ENCODE measurements around the gene ALKAL2. TPM values are rescaled to one million over a fixed set of nuclear protein-coding genes. Genes with fewer than 3 reads are reported as not detected.

The ALKAL2 gene
- total and polyA plus RNA-seq, 8 donors: 3.1 to 20.5 (median 8.8) TPM

GRCh38 chr2:259789-260331 lies 28.0 kb downstream of the ALKAL2 start:
- Histone ChIP-seq H3K4me1 (peaks cover 3 to 37% of the 10 kb centered on the region in 2 donors), H3K36me3 (no peaks in the 10 kb centered on the region), H3K27me3 (no peaks in the 10 kb centered on the region), H3K27ac (no peak overlapping the region), H3K9me3 (peaks cover 0 to 5% of the 10 kb centered on the region in 2 donors), H3K4me3 (no peak overlapping the region)
- intact Hi-C loops (cut with DNase I): no loop called here
- DNase-seq: no peak
- ATAC-seq: no peak
- TF ChIP-seq, protein P1, sequence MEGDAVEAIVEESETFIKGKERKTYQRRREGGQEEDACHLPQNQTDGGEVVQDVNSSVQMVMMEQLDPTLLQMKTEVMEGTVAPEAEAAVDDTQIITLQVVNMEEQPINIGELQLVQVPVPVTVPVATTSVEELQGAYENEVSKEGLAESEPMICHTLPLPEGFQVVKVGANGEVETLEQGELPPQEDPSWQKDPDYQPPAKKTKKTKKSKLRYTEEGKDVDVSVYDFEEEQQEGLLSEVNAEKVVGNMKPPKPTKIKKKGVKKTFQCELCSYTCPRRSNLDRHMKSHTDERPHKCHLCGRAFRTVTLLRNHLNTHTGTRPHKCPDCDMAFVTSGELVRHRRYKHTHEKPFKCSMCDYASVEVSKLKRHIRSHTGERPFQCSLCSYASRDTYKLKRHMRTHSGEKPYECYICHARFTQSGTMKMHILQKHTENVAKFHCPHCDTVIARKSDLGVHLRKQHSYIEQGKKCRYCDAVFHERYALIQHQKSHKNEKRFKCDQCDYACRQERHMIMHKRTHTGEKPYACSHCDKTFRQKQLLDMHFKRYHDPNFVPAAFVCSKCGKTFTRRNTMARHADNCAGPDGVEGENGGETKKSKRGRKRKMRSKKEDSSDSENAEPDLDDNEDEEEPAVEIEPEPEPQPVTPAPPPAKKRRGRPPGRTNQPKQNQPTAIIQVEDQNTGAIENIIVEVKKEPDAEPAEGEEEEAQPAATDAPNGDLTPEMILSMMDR (IDR thresholded peaks at IDR 0.05): no peak

DNA sequence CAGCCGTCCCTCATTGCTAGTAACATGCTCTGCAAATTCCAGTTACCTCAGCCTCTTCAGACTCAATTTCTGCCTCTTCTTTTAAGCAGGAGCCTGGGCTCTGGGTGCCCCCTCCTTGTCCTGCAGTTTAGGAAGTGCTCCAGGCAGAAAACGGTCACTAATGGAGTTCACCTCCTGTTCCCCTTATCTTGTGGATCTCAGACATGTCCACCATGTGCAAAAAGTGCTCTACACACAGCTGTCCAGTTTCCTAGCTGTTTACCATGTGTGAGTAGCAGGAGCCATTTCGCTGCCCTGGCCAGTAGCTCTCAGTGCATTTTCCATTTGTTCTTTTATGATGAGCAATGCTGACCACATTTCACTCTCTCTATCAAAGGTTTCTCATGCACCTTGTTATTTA lies 29.0 kb downstream of the ALKAL2 start:
- no peak overlapping the region for H3K27ac ChIP-seq
- intact Hi-C loops (cut with DNase I): no loop called here
- no peaks in the 10 kb centered on the region for H3K27me3 ChIP-seq
- H3K9me3 ChIP-seq: peaks cover 0 to 5% of the 10 kb centered on the region in 2 donors
- no peak overlapping the region for H3K4me3 ChIP-seq
- ATAC-seq: no peak
- H3K36me3 ChIP-seq: no peaks in the 10 kb centered on the region
- no peak for DNase-seq
- TF ChIP-seq, protein P1 (IDR thresholded peaks at IDR 0.05): no peak
- peaks cover 3 to 36% of the 10 kb centered on the region in 2 donors for H3K4me1 ChIP-seq

DNA sequence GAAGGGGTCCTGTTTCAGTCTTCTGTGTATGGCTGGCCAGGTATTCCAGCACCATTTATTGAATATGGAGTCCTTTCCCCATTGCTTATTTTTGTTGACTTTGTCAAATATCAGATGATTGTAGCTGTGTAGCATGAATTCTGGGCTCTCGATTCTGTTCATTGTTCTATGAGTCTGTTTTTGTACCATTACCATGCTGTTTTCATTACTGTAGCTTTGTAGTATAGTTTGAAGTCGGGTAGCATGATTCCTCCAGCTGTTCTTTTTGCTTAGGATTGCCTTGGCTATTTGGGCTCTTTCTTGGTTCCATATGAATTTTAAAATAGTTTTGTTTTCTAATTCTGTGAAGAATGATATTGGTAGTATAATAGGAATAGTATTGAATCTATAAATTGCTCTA lies 30.0 kb downstream of the ALKAL2 start:
- no peak for ATAC-seq
- intact Hi-C loops (cut with DNase I): no loop called here

GRCh38 chr2:257429-257828 lies 30.5 kb downstream of the ALKAL2 start:
- H3K4me1 ChIP-seq: peaks cover 3 to 21% of the 10 kb centered on the region in 2 donors
- no peak overlapping the region for H3K27ac ChIP-seq
- DNase-seq (no peak), ATAC-seq (no peak)
- intact Hi-C loops (cut with DNase I): no loop called here
- no peaks in the 10 kb centered on the region for H3K27me3 ChIP-seq
- TF ChIP-seq, protein P1 (IDR thresholded peaks at IDR 0.05): no peak
- no peaks in the 10 kb centered on the region for H3K36me3 ChIP-seq
- H3K9me3 ChIP-seq: peaks cover 0 to 5% of the 10 kb centered on the region in 2 donors
- no peak overlapping the region for H3K4me3 ChIP-seq

More for the DNA sequence above, 30.0 kb downstream of the ALKAL2 start:
- Histone ChIP-seq H3K9me3 (peaks cover 0 to 5% of the 10 kb centered on the region in 2 donors), H3K36me3 (no peaks in the 10 kb centered on the region), H3K27ac (no peak overlapping the region), H3K4me3 (no peak overlapping the region), H3K27me3 (no peaks in the 10 kb centered on the region), H3K4me1 (peaks cover 3 to 25% of the 10 kb centered on the region in 2 donors)
- DNase-seq: no peak
- TF ChIP-seq, protein P1 (IDR thresholded peaks at IDR 0.05): no peak

GRCh38 chr2:256094-256493 lies 31.8 kb downstream of the ALKAL2 start:
- Histone ChIP-seq H3K9me3 (peaks cover 0 to 5% of the 10 kb centered on the region in 2 donors), H3K36me3 (no peaks in the 10 kb centered on the region), H3K27me3 (no peaks in the 10 kb centered on the region), H3K4me1 (peaks cover 0 to 10% of the 10 kb centered on the region in 2 donors), H3K27ac (no peak overlapping the region), H3K4me3 (no peak overlapping the region)
- DNase-seq (no peak), ATAC-seq (no peak)
- TF ChIP-seq, protein P1 (IDR thresholded peaks at IDR 0.05): no peak
- intact Hi-C loops (cut with DNase I): no loop called here
